Lower leg skin (tissue), 3 donors: Measurements from ENCODE around the gene CDK8.

Experiments used
- POLR2A ChIP-seq, 2 donors: fragments of 450-650 bp; IDR thresholded peaks; one replicate each; pipeline ENCODE4 v1.6.1; 2016 to 2017; ENCODE audit warnings: antibody characterized with exemption in 2 of 2, mild to moderate bottlenecking in 1 of 2, moderate library complexity in 1 of 2
- TF ChIP-seq, protein P1 (sequence below), 3 donors: fragments of 450-650 bp; IDR thresholded peaks; one replicate each; pipeline ENCODE4 v1.5.1; 2016; ENCODE audit warnings: antibody characterized with exemption in 3 of 3, mild to moderate bottlenecking in 3 of 3, moderate library complexity in 2 of 3

DNA sequence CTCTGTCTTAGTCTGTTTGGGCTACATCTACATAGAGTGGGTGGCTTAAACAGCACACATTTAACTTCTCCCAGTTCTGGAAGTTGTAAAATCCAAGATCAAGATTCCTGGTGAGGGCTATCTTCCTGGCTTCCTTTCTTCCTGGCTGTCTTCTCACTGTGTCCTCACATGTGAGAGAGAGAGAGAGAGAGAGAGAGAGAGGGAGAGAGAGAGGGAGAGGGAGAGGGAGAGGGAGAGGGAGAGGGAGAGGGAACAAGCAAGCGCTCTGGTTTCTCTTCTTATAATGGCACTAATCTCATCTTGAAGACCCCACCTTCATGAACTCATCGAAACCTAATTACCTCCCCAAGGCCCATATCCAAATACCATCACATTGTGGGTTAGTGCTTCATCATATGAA, 69.2 kb downstream of the CDK8 start:
- TF ChIP-seq, protein P1, sequence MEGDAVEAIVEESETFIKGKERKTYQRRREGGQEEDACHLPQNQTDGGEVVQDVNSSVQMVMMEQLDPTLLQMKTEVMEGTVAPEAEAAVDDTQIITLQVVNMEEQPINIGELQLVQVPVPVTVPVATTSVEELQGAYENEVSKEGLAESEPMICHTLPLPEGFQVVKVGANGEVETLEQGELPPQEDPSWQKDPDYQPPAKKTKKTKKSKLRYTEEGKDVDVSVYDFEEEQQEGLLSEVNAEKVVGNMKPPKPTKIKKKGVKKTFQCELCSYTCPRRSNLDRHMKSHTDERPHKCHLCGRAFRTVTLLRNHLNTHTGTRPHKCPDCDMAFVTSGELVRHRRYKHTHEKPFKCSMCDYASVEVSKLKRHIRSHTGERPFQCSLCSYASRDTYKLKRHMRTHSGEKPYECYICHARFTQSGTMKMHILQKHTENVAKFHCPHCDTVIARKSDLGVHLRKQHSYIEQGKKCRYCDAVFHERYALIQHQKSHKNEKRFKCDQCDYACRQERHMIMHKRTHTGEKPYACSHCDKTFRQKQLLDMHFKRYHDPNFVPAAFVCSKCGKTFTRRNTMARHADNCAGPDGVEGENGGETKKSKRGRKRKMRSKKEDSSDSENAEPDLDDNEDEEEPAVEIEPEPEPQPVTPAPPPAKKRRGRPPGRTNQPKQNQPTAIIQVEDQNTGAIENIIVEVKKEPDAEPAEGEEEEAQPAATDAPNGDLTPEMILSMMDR (IDR thresholded peaks at IDR 0.05): no peak
- no peak for TF ChIP-seq POLR2A (IDR thresholded peaks at IDR 0.05)
